Osteoblast (primary cell): ENCODE measurements around the gene PRKCQ. TPM values are rescaled to one million over a fixed set of nuclear protein-coding genes. Genes with fewer than 3 reads are reported as not detected.

Source experiments
- DNase-seq: peaks from one replicate; pipeline ENCODE4 v3.0.0; 2011; ENCODE audit warnings: low spot score, mixed read lengths; ENCODE audit not compliant: insufficient read length; ENCODE audit errors: missing footprints
- H2AFZ ChIP-seq: 2 replicates; pipeline ENCODE4 v1.6.0; 2011; ENCODE audit warnings: mild to moderate bottlenecking, low read length
- H3K27ac ChIP-seq: 2 replicates; pipeline ENCODE4 v1.5.1; 2011; ENCODE audit warnings: mild to moderate bottlenecking, low read depth, low read length, moderate library complexity
- H3K27me3 ChIP-seq: 2 replicates; pipeline ENCODE4 v1.6.0; 2012; ENCODE audit warnings: mild to moderate bottlenecking, control low read depth, inconsistent platforms, low read length, moderate library complexity; ENCODE audit not compliant: insufficient read depth
- H3K36me3 ChIP-seq: 2 replicates; pipeline ENCODE4 v1.5.1; 2011; ENCODE audit warnings: mild to moderate bottlenecking, low read length, control low read depth, moderate library complexity; ENCODE audit not compliant: insufficient read depth
- H3K4me1 ChIP-seq: 2 replicates; pipeline ENCODE4 v1.5.1; 2011; ENCODE audit warnings: mild to moderate bottlenecking, low read length, control low read depth, moderate library complexity; ENCODE audit not compliant: insufficient read depth
- H3K4me2 ChIP-seq: 2 replicates; pipeline ENCODE4 v1.6.0; 2011; ENCODE audit warnings: mild to moderate bottlenecking, low read length; ENCODE audit not compliant: insufficient read depth
- H3K4me3 ChIP-seq: fragments of 200-600 bp; sonication (generic); 3 replicates; pipeline ENCODE4 v1.5.1; 2012; ENCODE audit warnings: mild to moderate bottlenecking, low read length, inconsistent platforms; ENCODE audit not compliant: insufficient read depth
- H3K79me2 ChIP-seq: 2 replicates; pipeline ENCODE4 v1.6.0; 2012; ENCODE audit warnings: mild to moderate bottlenecking, low read length, control low read depth, inconsistent platforms; ENCODE audit not compliant: insufficient read depth
- H3K9me3 ChIP-seq: 2 replicates; pipeline ENCODE4 v1.5.1; 2011; ENCODE audit warnings: low read depth, low read length, control low read depth
- H4K20me1 ChIP-seq: 2 replicates; pipeline ENCODE4 v1.6.0; 2012; ENCODE audit warnings: mild to moderate bottlenecking, low read length, control low read depth; ENCODE audit not compliant: insufficient read depth
- CTCF ChIP-seq: IDR thresholded peaks from 2 replicates; pipeline ENCODE4 v1.5.1; 2011; ENCODE audit warnings: mild to moderate bottlenecking, low read depth, low read length, moderate library complexity; ENCODE audit errors: extremely low read depth
- total RNA-seq: library from RNA; depleted of rRNA; stranded (reverse); fragments of >200 nt; gene quantifications from 2 replicates; pipeline ENCODE4 v1.2.3, GENCODE V29; 2012

The PRKCQ gene
- total RNA-seq, 1 donor: not detected

- no peak for TF ChIP-seq CTCF
- no peaks in the 10 kb centered on the region for H3K79me2 ChIP-seq
Measured at GRCh38 chr10:6505300-6505699, 74.8 kb downstream of the PRKCQ start.

GRCh38 chr10:6504296-6504695 is 75.8 kb downstream of the PRKCQ start:
- DNase-seq: no peak
- no peaks in the 10 kb centered on the region for H3K9me3 ChIP-seq
- no peak overlapping the region for H2AFZ ChIP-seq
- no peaks in the 10 kb centered on the region for H3K4me1 ChIP-seq
- H3K4me2 ChIP-seq: no peak overlapping the region
- no peaks in the 10 kb centered on the region for H3K27me3 ChIP-seq
- H3K79me2 ChIP-seq: no peaks in the 10 kb centered on the region
- no peak overlapping the region for H3K27ac ChIP-seq
- no peak overlapping the region for H3K4me3 ChIP-seq
- no peak for TF ChIP-seq CTCF
- no peaks in the 10 kb centered on the region for H4K20me1 ChIP-seq
- H3K36me3 ChIP-seq: no peaks in the 10 kb centered on the region

More at GRCh38 chr10:6505300-6505699, 74.8 kb downstream of the PRKCQ start:
- DNase-seq: no peak
- Histone ChIP-seq H3K27ac (no peak overlapping the region), H3K36me3 (no peaks in the 10 kb centered on the region), H3K27me3 (no peaks in the 10 kb centered on the region), H3K4me2 (no peak overlapping the region), H4K20me1 (no peaks in the 10 kb centered on the region), H2AFZ (no peak overlapping the region), H3K4me1 (no peaks in the 10 kb centered on the region), H3K4me3 (no peak overlapping the region), H3K9me3 (no peaks in the 10 kb centered on the region)

- no peak overlapping the region for H3K4me2 ChIP-seq
- DNase-seq: no peak
- H3K27ac ChIP-seq: no peak overlapping the region
- no peaks in the 10 kb centered on the region for H3K36me3 ChIP-seq
- H2AFZ ChIP-seq: no peak overlapping the region
- no peaks in the 10 kb centered on the region for H3K4me1 ChIP-seq
- no peaks in the 10 kb centered on the region for H3K27me3 ChIP-seq
- H4K20me1 ChIP-seq: no peaks in the 10 kb centered on the region
- TF ChIP-seq CTCF: no peak
- no peak overlapping the region for H3K4me3 ChIP-seq
- no peaks in the 10 kb centered on the region for H3K9me3 ChIP-seq
- no peaks in the 10 kb centered on the region for H3K79me2 ChIP-seq
Measured at GRCh38 chr10:6503171-6503570, 76.9 kb downstream of the PRKCQ start.

- H3K79me2 ChIP-seq: no peaks in the 10 kb centered on the region
- no peaks in the 10 kb centered on the region for H3K27me3 ChIP-seq
- no peak overlapping the region for H3K27ac ChIP-seq
- DNase-seq: no peak
- no peak for TF ChIP-seq CTCF
- no peaks in the 10 kb centered on the region for H3K36me3 ChIP-seq
- H3K4me3 ChIP-seq: no peak overlapping the region
- H3K9me3 ChIP-seq: no peaks in the 10 kb centered on the region
- no peak overlapping the region for H2AFZ ChIP-seq
- H3K4me1 ChIP-seq: no peaks in the 10 kb centered on the region
- no peak overlapping the region for H3K4me2 ChIP-seq
- no peaks in the 10 kb centered on the region for H4K20me1 ChIP-seq
Measured at GRCh38 chr10:6501931-6502330, 78.1 kb downstream of the PRKCQ start.
